ENCODE measurements around the gene PTPN4. TPM values are rescaled to one million over a fixed set of nuclear protein-coding genes. Genes with fewer than 3 reads are reported as not detected.

The PTPN4 gene
- total and polyA plus RNA-seq, 2 donors (not counting 3 experiments of a cell fraction or from before 2014, with no cell fraction given) = 6.8 to 29.6 TPM

GRCh38 chr2:119749477-119750012, 10.2 kb upstream of the PTPN4 start:
- no TSS peak for BruUV-seq (replicated peaks)
- FAIRE-seq = peak; percentile 8
- no peaks in the 10 kb centered on the region for H3K9me3 ChIP-seq (replicated peaks; ENCODE audit: control insufficient read depth, insufficient read depth, low read length)
- no peak overlapping the region for H3K27ac ChIP-seq (ENCODE audit: insufficient read depth, low read depth, low read length)
- no peak overlapping the region for H3K9ac ChIP-seq (replicated peaks; ENCODE audit: extremely low read depth, insufficient read depth, low read length)
- no peaks in the 10 kb centered on the region for H3K9me1 ChIP-seq (replicated peaks; ENCODE audit: control insufficient read depth, extremely low read depth, insufficient read depth, low read length)
- no peak overlapping the region for H2AFZ ChIP-seq (ENCODE audit: low read depth, low read length)
- H3K4me1 ChIP-seq (ENCODE audit: control insufficient read depth, extremely low read depth, insufficient read depth, low read length) = peaks cover 17% of the 10 kb centered on the region
- no peaks in the 10 kb centered on the region for H3K79me2 ChIP-seq (ENCODE audit: control insufficient read depth, insufficient read depth, low read length)
- ChIA-PET POLR2A (no interaction called here), CTCF (interaction anchor here (1.1 to 1.9 kb wide), 5 partner anchors 14 to 426 kb away, joined by 3 to 10 read pairs (median 5); no protein-coding TSS in a partner anchor)
- no peaks in the 10 kb centered on the region for H4K20me1 ChIP-seq (replicated peaks; ENCODE audit: control insufficient read depth, extremely low read depth, insufficient read depth, low read length)
- TF ChIP-seq GATA2 (IDR thresholded peaks at IDR 0.05; ENCODE audit: insufficient read depth, insufficient read length, low read depth, low read length) (peak; percentile 53), FOS (IDR thresholded peaks at IDR 0.05; ENCODE audit: borderline replicate concordance, insufficient read depth, low read length) (peak; percentile 76), EZH2 (IDR thresholded peaks at IDR 0.05; ENCODE audit: borderline replicate concordance, low read depth, low read length, severe bottlenecking) (no peak)
- dilution Hi-C loops (cut with MboI; ENCODE audit: extremely low pct_ligation_motif_present, low sequenced_read_pairs) (no loop called here), intact Hi-C loops (cut with micrococcal nuclease) (loop anchor here (2.0 kb wide), 1 partner anchor 105 kb away; no protein-coding TSS in a partner anchor)
- peak; percentile 63 for DNase-seq (ENCODE audit: low read depth, low spot score)
- H3K27me3 ChIP-seq (ENCODE audit: control insufficient read depth in 2 of 2, insufficient read depth in 2 of 2, low read length in 2 of 2) = no peaks in the 10 kb centered on the region
- H3K4me2 ChIP-seq (ENCODE audit: insufficient read depth, low read length) = peak overlapping the region; percentile 47
- H3K4me3 ChIP-seq (replicated peaks in 1 of 3; ENCODE audit: insufficient read depth in 1 of 3, low read depth in 1 of 3, low read length in 3 of 3) = no peak overlapping the region
- no peaks in the 10 kb centered on the region for H3K36me3 ChIP-seq (ENCODE audit: control insufficient read depth in 2 of 2, extremely low read depth in 1 of 2, insufficient read depth in 2 of 2, low read length in 2 of 2)

- intact Hi-C loops (cut with micrococcal nuclease) (no loop called here), dilution Hi-C loops (cut with MboI; ENCODE audit: extremely low pct_ligation_motif_present, low sequenced_read_pairs) (no loop called here)
- no TSS peak for BruUV-seq (replicated peaks)
- ChIA-PET CTCF (interaction anchor here (1.2 to 1.4 kb wide), 2 partner anchors 72 to 423 kb away, joined by 4 to 10 read pairs; no protein-coding TSS in a partner anchor), POLR2A (no interaction called here)
- Histone ChIP-seq H3K27ac (ENCODE audit: insufficient read depth, low read depth, low read length) (no peak overlapping the region), H3K4me2 (ENCODE audit: insufficient read depth, low read length) (no peak overlapping the region), H3K4me3 (replicated peaks in 1 of 3; ENCODE audit: insufficient read depth in 1 of 3, low read depth in 1 of 3, low read length in 3 of 3) (no peak overlapping the region), H3K9me3 (replicated peaks; ENCODE audit: control insufficient read depth, insufficient read depth, low read length) (no peaks in the 10 kb centered on the region), H3K36me3 (ENCODE audit: control insufficient read depth in 2 of 2, extremely low read depth in 1 of 2, insufficient read depth in 2 of 2, low read length in 2 of 2) (no peaks in the 10 kb centered on the region), H3K4me1 (ENCODE audit: control insufficient read depth, extremely low read depth, insufficient read depth, low read length) (peaks cover 14% of the 10 kb centered on the region), H3K9ac (replicated peaks; ENCODE audit: extremely low read depth, insufficient read depth, low read length) (no peak overlapping the region), H4K20me1 (replicated peaks; ENCODE audit: control insufficient read depth, extremely low read depth, insufficient read depth, low read length) (no peaks in the 10 kb centered on the region), H3K79me2 (ENCODE audit: control insufficient read depth, insufficient read depth, low read length) (no peaks in the 10 kb centered on the region), H3K9me1 (replicated peaks; ENCODE audit: control insufficient read depth, extremely low read depth, insufficient read depth, low read length) (no peaks in the 10 kb centered on the region), H3K27me3 (ENCODE audit: control insufficient read depth in 2 of 2, insufficient read depth in 2 of 2, low read length in 2 of 2) (no peaks in the 10 kb centered on the region), H2AFZ (ENCODE audit: low read depth, low read length) (no peak overlapping the region)
- DNase-seq (ENCODE audit: low read depth, low spot score) = no peak
- FAIRE-seq = no peak
- TF ChIP-seq POLR2A (IDR thresholded peaks at IDR 0.05; ENCODE audit: low read depth, low read length) (no peak), FOS (IDR thresholded peaks at IDR 0.05; ENCODE audit: borderline replicate concordance, insufficient read depth, low read length) (peak; percentile 54), MAX (IDR thresholded peaks at IDR 0.05; ENCODE audit: insufficient read depth, insufficient read length) (no peak), JUN (IDR thresholded peaks at IDR 0.05; ENCODE audit: borderline replicate concordance, insufficient read depth, insufficient read length, low read depth) (peak; percentile 15)
These were observed 8.0 kb upstream of the PTPN4 start for GRCh38 chr2:119751706-119752105.
